Body of pancreas (tissue), 4 donors: ENCODE data around the gene SAFB2. TPM values are rescaled to one million over a fixed set of nuclear protein-coding genes. Genes with fewer than 3 reads are reported as not detected.

ENCODE experiments used
- ATAC-seq: fragments of 150-250 bp; one replicate; pipeline ENCODE4 v1.9.1; 2016
- DNase-seq, 4 donors: peaks; one replicate each; pipeline ENCODE4 v3.0.0-alpha.2; 2019
- H3K27ac ChIP-seq, 4 donors: fragments of 200-600 bp; sonication (generic); 1 replicate in 3 of 4; 2 replicates in 1 of 4; pipeline versions ENCODE4 v1.5.1 to v1.6.1; 2016 to 2019; ENCODE audit warnings: mild to moderate bottlenecking in 1 of 4, mixed read lengths in 1 of 4, moderate library complexity in 1 of 4
- H3K27me3 ChIP-seq, 2 donors: fragments of 200-600 bp; sonication (generic); one replicate each; pipeline ENCODE4 v1.6.0; 2016; ENCODE audit warnings: mild to moderate bottlenecking in 1 of 2
- H3K36me3 ChIP-seq, 2 donors: fragments of 200-600 bp; sonication (generic); replicated peaks in 1 of 2; 2 replicates each; pipeline ENCODE4 v1.5.1; 2016; ENCODE audit warnings: low read depth in 2 of 2; ENCODE audit not compliant: insufficient read depth in 1 of 2
- H3K4me1 ChIP-seq: fragments of 200-600 bp; sonication (generic); one replicate; pipeline ENCODE4 v1.6.0; 2016
- H3K4me3 ChIP-seq, 2 donors: fragments of 200-600 bp; sonication (generic); 1 replicate in 1 of 2; 2 replicates in 1 of 2; pipeline ENCODE4 v1.5.1; 2016 to 2019
- H3K9me3 ChIP-seq, 3 donors: fragments of 200-600 bp; sonication (generic); 1 replicate in 2 of 3; 2 replicates in 1 of 3; pipeline ENCODE4 v1.5.1; 2016
- POLR2A ChIP-seq, 3 donors: fragments of 450-650 bp; IDR thresholded peaks; one replicate each; pipeline ENCODE4 v1.6.1; 2016; ENCODE audit warnings: antibody characterized with exemption in 3 of 3, mild to moderate bottlenecking in 2 of 3
- WGBS, 2 donors: methylation state at CpG; one replicate each; pipeline ENCODE4 v1.1.5; 2017; 5-methylcytosine and 5-hydroxymethylcytosine counted together
- intact Hi-C: fragments of 100-400 bp; cut with DNase I; formaldehyde crosslinking; loops from one replicate; pipeline ENCODE4 v1.15.1; 2023
- total RNA-seq, 2 donors: library from RNA; depleted of rRNA; stranded (reverse); fragments of >200 nt; gene quantifications; one replicate each; pipeline ENCODE4 v1.1.0, GENCODE V29; 2016
- TF ChIP-seq, protein P1 (sequence below), 7 experiments: fragments of 450-650 bp in 4 of 7; fragments of 200-600 bp in 3 of 7; sonication (generic) in 3 of 7; IDR thresholded peaks; one replicate each; pipeline ENCODE4 v1.5.1; 2016 to 2019; ENCODE audit warnings: antibody characterized with exemption in 7 of 7

Gene SAFB2
- total RNA-seq, 2 donors from 2014 or later = 38.7 to 104 TPM

DNA sequence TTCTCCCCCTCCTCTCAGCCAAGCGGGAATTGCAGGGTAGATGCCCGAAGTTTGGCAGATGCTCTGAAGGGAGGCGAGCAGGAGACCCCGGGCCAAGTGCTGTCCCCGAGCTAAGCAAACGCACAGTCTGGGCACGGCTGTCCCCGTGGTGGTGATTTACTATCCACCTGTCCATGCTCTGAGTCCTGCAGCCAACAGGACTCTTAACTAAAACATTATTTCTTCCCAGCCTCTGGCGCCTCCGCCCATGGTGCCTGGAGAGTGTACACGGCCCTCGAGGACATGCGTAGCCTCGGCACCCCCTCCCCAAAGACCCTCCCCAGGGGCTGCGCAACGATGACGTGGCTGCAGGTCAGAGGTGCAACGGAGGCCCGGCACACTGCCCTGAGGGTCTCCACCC is 62.4 kb downstream of the SAFB2 start:
- Histone ChIP-seq H3K27me3 (peaks cover 0 to 1% of the 10 kb centered on the region in 2 donors), H3K9me3 (peaks cover 0 to 6% (median 0%) of the 10 kb centered on the region in 3 donors), H3K36me3 (no peaks in the 10 kb centered on the region), H3K4me1 (no peaks in the 10 kb centered on the region), H3K4me3 (no peak overlapping the region), H3K27ac (no peak overlapping the region)
- TF ChIP-seq POLR2A (IDR thresholded peaks at IDR 0.05) = no peak
- TF ChIP-seq, protein P1, sequence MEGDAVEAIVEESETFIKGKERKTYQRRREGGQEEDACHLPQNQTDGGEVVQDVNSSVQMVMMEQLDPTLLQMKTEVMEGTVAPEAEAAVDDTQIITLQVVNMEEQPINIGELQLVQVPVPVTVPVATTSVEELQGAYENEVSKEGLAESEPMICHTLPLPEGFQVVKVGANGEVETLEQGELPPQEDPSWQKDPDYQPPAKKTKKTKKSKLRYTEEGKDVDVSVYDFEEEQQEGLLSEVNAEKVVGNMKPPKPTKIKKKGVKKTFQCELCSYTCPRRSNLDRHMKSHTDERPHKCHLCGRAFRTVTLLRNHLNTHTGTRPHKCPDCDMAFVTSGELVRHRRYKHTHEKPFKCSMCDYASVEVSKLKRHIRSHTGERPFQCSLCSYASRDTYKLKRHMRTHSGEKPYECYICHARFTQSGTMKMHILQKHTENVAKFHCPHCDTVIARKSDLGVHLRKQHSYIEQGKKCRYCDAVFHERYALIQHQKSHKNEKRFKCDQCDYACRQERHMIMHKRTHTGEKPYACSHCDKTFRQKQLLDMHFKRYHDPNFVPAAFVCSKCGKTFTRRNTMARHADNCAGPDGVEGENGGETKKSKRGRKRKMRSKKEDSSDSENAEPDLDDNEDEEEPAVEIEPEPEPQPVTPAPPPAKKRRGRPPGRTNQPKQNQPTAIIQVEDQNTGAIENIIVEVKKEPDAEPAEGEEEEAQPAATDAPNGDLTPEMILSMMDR (IDR thresholded peaks at IDR 0.05) = no peak
- WGBS, 2 donors = 47 to 68% methylated on average over 3 to 19 of the region's 19 CpGs
- DNase-seq = no peak
- ATAC-seq = no peak
- intact Hi-C loops = no loop called here

GRCh38 chr19:5559804-5560133 is 62.8 kb downstream of the SAFB2 start:
- H3K27me3 ChIP-seq = no peaks in the 10 kb centered on the region
- no peak for TF ChIP-seq POLR2A (IDR thresholded peaks at IDR 0.05)
- DNase-seq = no peak
- no peak for ATAC-seq
- peaks cover 0 to 6% (median 0%) of the 10 kb centered on the region in 3 donors for H3K9me3 ChIP-seq
- no peaks in the 10 kb centered on the region for H3K4me1 ChIP-seq
- intact Hi-C loops = no loop called here
- H3K27ac ChIP-seq = no peak overlapping the region
- no peaks in the 10 kb centered on the region for H3K36me3 ChIP-seq
- no peak overlapping the region for H3K4me3 ChIP-seq
- 58% methylated on average over 2 to 3 of the region's 3 CpGs for WGBS, 2 donors

DNA sequence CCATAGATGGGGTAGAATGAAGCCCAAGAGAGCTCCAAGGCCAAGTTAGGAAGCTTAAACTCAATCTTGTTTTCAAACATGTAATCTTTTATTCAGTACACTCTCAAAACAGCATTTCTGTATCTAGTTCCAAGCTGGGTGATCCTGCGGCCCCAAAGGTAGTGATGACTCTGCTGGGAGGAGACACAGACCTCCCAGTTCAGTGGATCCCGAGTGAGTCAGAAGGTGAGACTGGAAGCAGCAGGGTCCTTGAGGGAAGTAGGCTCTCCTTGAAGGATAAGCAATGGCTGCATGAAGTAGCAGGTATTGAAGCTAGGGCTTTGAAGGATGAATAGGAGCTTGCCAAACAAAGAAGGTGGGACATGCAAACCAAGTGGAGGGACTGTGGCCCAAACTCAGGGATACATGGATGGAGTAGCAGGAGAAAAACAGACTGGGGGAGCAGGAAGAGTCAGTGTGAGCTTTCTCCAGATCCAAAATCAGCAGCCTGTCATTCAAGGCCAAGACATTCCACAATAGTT is 64.4 kb downstream of the SAFB2 start:
- Histone ChIP-seq H3K36me3 (no peaks in the 10 kb centered on the region), H3K4me3 (no peak overlapping the region), H3K4me1 (no peaks in the 10 kb centered on the region), H3K27me3 (no peaks in the 10 kb centered on the region), H3K27ac (no peak overlapping the region), H3K9me3 (peaks cover 0 to 6% (median 0%) of the 10 kb centered on the region in 3 donors)
- no peak for DNase-seq
- ATAC-seq = no peak
- WGBS, 2 donors = 66 to 78% methylated on average over 2 of the region's 2 CpGs
- intact Hi-C loops = no loop called here
- TF ChIP-seq, protein P1 (IDR thresholded peaks at IDR 0.05) = no peak
- TF ChIP-seq POLR2A (IDR thresholded peaks at IDR 0.05) = no peak

GRCh38 chr19:5557691-5558090 is 64.9 kb downstream of the SAFB2 start:
- Histone ChIP-seq H3K27ac (no peak overlapping the region), H3K4me1 (no peaks in the 10 kb centered on the region), H3K27me3 (no peaks in the 10 kb centered on the region), H3K4me3 (no peak overlapping the region), H3K36me3 (no peaks in the 10 kb centered on the region), H3K9me3 (peaks cover 0 to 6% (median 0%) of the 10 kb centered on the region in 3 donors)
- intact Hi-C loops = no loop called here
- 66 to 70% methylated on average over 13 of the region's 13 CpGs for WGBS, 2 donors
- TF ChIP-seq, protein P1 (IDR thresholded peaks at IDR 0.05) = no peak
- TF ChIP-seq POLR2A (IDR thresholded peaks at IDR 0.05) = no peak
- DNase-seq (no peak), ATAC-seq (no peak)

DNA sequence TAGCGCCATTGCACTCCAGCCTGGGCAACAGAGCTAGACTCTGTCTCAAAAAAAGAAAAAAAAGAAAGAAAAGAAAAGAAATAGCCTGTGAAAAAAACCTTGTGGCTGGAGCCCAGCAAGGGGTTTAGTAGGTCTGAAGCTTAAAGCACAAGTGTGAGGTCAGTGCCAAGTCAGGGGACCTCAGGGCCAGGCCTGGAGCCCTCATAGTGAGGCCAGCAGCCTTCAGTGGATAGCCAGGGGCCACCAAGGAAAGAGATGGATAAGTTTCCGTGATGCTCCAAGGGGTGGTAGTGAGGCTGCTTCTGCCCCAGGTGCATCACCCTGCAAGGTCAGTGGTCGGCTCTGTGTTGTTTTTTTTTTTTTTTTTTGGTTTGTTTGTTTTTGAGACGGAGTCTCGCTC is 67.7 kb downstream of the SAFB2 start:
- Histone ChIP-seq H3K27ac (no peak overlapping the region), H3K9me3 (no peaks in the 10 kb centered on the region), H3K4me3 (no peak overlapping the region), H3K27me3 (no peaks in the 10 kb centered on the region), H3K4me1 (no peaks in the 10 kb centered on the region), H3K36me3 (no peaks in the 10 kb centered on the region)
- no peak for TF ChIP-seq POLR2A (IDR thresholded peaks at IDR 0.05)
- TF ChIP-seq, protein P1 (IDR thresholded peaks at IDR 0.05) = no peak
- ATAC-seq (no peak), DNase-seq (no peak)
- intact Hi-C loops = no loop called here
- 68 to 70% methylated on average over 5 of the region's 5 CpGs for WGBS, 2 donors
